ENCODE data around the gene RBKS.

DNA sequence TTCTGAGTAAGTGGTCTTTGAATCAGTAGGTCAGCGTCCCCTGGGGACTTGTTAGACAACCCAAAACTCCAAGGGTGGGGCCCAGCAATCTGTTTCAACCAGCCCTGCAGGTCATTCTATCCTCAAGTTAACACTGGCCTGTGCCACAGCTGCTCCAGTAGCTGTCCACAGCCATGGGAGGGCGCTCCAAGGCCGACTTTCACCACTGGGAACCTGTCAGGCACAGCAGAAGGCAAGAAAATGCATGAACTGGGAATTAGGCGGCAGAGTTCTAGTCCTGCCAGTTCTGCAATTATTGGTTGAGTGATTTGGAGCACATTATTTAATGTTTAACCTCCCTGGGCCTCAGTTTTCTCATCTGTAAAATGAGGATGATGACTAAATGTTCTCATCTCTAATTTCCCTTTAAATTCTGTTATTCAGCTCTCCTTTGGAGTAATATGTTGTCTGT is 136.0 kb downstream of the RBKS start:
- TF ChIP-seq EZH2 (IDR thresholded peaks at IDR 0.05; ENCODE audit: low read length, missing control alignments), result no peak
- TF ChIP-seq, protein P1, sequence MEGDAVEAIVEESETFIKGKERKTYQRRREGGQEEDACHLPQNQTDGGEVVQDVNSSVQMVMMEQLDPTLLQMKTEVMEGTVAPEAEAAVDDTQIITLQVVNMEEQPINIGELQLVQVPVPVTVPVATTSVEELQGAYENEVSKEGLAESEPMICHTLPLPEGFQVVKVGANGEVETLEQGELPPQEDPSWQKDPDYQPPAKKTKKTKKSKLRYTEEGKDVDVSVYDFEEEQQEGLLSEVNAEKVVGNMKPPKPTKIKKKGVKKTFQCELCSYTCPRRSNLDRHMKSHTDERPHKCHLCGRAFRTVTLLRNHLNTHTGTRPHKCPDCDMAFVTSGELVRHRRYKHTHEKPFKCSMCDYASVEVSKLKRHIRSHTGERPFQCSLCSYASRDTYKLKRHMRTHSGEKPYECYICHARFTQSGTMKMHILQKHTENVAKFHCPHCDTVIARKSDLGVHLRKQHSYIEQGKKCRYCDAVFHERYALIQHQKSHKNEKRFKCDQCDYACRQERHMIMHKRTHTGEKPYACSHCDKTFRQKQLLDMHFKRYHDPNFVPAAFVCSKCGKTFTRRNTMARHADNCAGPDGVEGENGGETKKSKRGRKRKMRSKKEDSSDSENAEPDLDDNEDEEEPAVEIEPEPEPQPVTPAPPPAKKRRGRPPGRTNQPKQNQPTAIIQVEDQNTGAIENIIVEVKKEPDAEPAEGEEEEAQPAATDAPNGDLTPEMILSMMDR (conservative IDR thresholded peaks at IDR 0.05 in 1 of 2, IDR thresholded peaks at IDR 0.05 in 1 of 2; ENCODE audit: low read depth in 1 of 2, low read length in 2 of 2), result peak; percentile 91 to 98
